Mesodermal cell (in vitro differentiated cells): ENCODE results near the gene SEC24C. TPM values are rescaled to one million over a fixed set of nuclear protein-coding genes. Genes with fewer than 3 reads are reported as not detected.
A peak's percentile ranks its signal among the peaks of the same experiment; 100 is the strongest.
"Not testable (repeated sequence)": the region's sequence is repeated elsewhere in the genome, so short reads cannot be mapped to it uniquely, and the experiment has no call there.

ENCODE experiments used
- H3K27ac ChIP-seq: 2 replicates; pipeline ENCODE4 v1.7.0; 2013; ENCODE audit warnings: mild to moderate bottlenecking, low read depth, low read length, moderate library complexity; ENCODE audit not compliant: severe bottlenecking
- H3K36me3 ChIP-seq: 2 replicates; pipeline ENCODE4 v1.7.1; 2013; ENCODE audit warnings: mild to moderate bottlenecking, low read length, moderate library complexity; ENCODE audit not compliant: control insufficient read depth, insufficient read depth
- H3K4me1 ChIP-seq: one replicate; pipeline ENCODE4 v1.7.1; 2013; ENCODE audit warnings: mild to moderate bottlenecking, low read length; ENCODE audit not compliant: insufficient read depth, control insufficient read depth, poor library complexity, severe bottlenecking
- H3K4me3 ChIP-seq: 2 replicates; pipeline ENCODE4 v1.7.0; 2013; ENCODE audit warnings: low read length, control low read depth, mild to moderate bottlenecking; ENCODE audit not compliant: insufficient read depth, poor library complexity, severe bottlenecking; ENCODE audit errors: extremely low read depth
- H3K9me3 ChIP-seq: 2 replicates; pipeline ENCODE4 v1.7.1; 2013; ENCODE audit warnings: mild to moderate bottlenecking, low read length, moderate library complexity; ENCODE audit not compliant: control insufficient read depth
- WGBS, 2 experiments: methylation state at CpG; one replicate each; pipeline ENCODE4 v1.1.5; 2013; ENCODE audit warnings: missing lambda C conversion rate in 2 of 2; ENCODE audit not compliant: insufficient coverage in 2 of 2; 5-methylcytosine and 5-hydroxymethylcytosine counted together
- polyA plus RNA-seq, 2 experiments: library from polyadenylated mRNA; stranded (reverse); fragments of 50-300 nt; gene quantifications; one replicate each; pipeline ENCODE4 v1.2.3, GENCODE V29; 2013

Gene SEC24C, protein sequence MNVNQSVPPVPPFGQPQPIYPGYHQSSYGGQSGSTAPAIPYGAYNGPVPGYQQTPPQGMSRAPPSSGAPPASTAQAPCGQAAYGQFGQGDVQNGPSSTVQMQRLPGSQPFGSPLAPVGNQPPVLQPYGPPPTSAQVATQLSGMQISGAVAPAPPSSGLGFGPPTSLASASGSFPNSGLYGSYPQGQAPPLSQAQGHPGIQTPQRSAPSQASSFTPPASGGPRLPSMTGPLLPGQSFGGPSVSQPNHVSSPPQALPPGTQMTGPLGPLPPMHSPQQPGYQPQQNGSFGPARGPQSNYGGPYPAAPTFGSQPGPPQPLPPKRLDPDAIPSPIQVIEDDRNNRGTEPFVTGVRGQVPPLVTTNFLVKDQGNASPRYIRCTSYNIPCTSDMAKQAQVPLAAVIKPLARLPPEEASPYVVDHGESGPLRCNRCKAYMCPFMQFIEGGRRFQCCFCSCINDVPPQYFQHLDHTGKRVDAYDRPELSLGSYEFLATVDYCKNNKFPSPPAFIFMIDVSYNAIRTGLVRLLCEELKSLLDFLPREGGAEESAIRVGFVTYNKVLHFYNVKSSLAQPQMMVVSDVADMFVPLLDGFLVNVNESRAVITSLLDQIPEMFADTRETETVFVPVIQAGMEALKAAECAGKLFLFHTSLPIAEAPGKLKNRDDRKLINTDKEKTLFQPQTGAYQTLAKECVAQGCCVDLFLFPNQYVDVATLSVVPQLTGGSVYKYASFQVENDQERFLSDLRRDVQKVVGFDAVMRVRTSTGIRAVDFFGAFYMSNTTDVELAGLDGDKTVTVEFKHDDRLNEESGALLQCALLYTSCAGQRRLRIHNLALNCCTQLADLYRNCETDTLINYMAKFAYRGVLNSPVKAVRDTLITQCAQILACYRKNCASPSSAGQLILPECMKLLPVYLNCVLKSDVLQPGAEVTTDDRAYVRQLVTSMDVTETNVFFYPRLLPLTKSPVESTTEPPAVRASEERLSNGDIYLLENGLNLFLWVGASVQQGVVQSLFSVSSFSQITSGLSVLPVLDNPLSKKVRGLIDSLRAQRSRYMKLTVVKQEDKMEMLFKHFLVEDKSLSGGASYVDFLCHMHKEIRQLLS
- 81.1 TPM for polyA plus RNA-seq (2013, experiment 1 of 2)
- polyA plus RNA-seq (2013, experiment 2 of 2): 68.9 TPM

DNA sequence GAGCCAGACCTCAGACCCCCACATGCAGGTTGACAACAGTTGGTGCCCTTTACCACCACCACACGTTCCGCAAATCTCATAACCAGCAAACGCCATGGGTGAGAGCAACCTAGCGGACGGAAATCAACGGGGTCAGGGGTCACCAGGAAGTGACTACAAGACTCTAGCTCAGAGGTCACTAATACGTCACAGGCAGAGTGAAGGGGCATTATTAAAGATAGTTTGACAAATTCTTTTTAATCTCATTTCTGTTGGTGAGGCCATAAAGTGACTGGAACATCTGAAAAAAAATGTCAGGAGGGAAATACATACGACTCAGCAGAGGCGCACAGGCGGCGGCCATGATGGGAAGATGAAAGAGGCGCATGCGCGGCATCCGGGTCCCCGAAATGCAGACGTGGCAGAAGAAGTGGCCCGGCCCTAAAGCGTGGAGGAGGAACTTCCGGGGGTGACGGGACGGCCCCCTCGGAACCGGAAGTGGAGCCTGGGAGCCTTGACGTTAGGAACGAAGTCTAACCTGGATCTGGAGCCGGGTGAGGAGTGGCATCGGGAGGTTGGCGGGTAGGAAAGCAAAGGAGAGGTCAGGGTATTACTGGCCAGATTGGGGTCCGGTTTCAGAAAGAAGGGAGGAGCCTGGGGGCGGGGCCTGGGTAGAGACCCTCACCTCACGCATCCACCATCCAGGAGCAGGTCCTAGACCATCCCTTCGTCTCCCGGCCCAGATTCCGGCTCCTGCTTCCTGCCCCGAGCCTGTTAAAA is at the start of gene SEC24C:
Gene SEC24C, plus strand, starts transcription at position 468 of the 759 bp plus-strand sequence. CDS start 2,461 bp downstream, outside the sequence.
- peak within 1 kb of the TSS; percentile 99 for H3K27ac ChIP-seq
- WGBS, 2 experiments: 1% methylated on average over 12 to 31 of the region's 36 CpGs
- peaks cover 40% of the 10 kb centered on the region for H3K36me3 ChIP-seq
- H3K4me1 ChIP-seq: peaks cover 5% of the 10 kb centered on the region
- H3K9me3 ChIP-seq: no peaks in the 10 kb centered on the region
- H3K4me3 ChIP-seq: peak within 1 kb of the TSS; percentile 94

- not testable (repeated sequence) for H3K36me3 ChIP-seq, H3K4me1 ChIP-seq, H3K4me3 ChIP-seq, H3K27ac ChIP-seq, H3K9me3 ChIP-seq
These were observed 48.9 kb upstream of the SEC24C start for GRCh38 chr10:73695302-73695701.

DNA sequence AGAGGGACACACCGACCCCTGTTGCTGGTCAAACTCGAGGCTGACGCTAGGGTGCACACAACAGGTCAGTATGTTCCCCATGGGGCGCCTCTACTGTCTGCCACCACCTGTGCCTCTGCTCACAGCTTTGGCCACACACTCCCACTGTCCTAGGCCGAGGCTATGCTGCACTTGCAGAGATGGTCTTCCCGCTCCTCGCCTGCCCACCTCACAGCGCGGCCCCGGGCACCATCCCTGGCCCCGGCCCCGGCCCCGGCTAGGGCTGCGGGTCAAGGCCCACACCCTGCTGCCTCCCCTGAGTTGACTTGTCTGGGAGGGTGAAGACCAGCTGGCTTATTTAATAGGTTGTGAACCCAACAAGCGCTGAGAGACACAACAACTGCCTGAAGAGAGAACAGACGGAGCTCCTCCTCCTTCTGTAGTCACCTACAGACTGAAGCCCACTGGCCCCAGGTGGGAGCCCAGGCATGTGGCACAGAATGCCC is 46.5 kb upstream of the SEC24C start, which contains the start of gene AGAP5:
Gene AGAP5, minus strand, starts transcription at position 435 of the 485 bp plus-strand sequence. Its CDS starts 354 bp downstream, at position 81.
- not testable (repeated sequence) for H3K4me1 ChIP-seq, H3K9me3 ChIP-seq, H3K4me3 ChIP-seq, H3K36me3 ChIP-seq, H3K27ac ChIP-seq
- WGBS, 2 experiments: 95% methylated on average over 4 of the region's 16 CpGs; no CpG with 5 or more reads in 1 of the 2 experiments

GRCh38 chr10:73698819-73699218 is 45.4 kb upstream of the SEC24C start:
- no CpG with 5 or more reads among the region's 2 CpGs for WGBS, 2 experiments
- not testable (repeated sequence) for H3K4me3 ChIP-seq, H3K9me3 ChIP-seq, H3K27ac ChIP-seq, H3K36me3 ChIP-seq, H3K4me1 ChIP-seq

- not testable (repeated sequence) for H3K9me3 ChIP-seq, H3K4me3 ChIP-seq, H3K27ac ChIP-seq, H3K36me3 ChIP-seq, H3K4me1 ChIP-seq
These were observed 40.2 kb upstream of the SEC24C start for GRCh38 chr10:73703924-73704323.

- no CpG with 5 or more reads among the region's 1 CpG for WGBS, 2 experiments
- not testable (repeated sequence) for H3K9me3 ChIP-seq, H3K36me3 ChIP-seq, H3K4me3 ChIP-seq, H3K27ac ChIP-seq, H3K4me1 ChIP-seq
These were observed 38.6 kb upstream of the SEC24C start for GRCh38 chr10:73705506-73706072.

DNA sequence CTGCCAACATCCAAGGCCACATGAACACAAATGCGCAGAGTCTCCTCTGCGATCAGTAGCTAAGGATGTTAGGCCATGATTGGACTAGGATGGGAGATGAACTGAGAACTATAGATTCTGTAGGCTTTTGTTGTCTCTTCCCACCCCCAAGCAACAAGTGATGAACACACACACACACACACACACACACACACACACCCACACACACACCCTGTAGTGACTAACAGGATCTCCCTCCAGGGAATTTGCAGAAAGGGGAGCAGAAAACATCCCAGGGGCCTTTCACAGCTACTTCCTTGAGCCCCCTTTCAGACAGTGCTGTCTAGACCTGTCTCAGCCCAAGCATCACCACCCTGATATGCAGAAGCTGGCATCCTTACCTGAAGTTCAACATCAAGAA is 37.7 kb upstream of the SEC24C start:
- not testable (repeated sequence) for H3K27ac ChIP-seq, H3K4me1 ChIP-seq, H3K9me3 ChIP-seq, H3K4me3 ChIP-seq
- no CpG with 5 or more reads among the region's 2 CpGs for WGBS, 2 experiments
- H3K36me3 ChIP-seq: peaks cover 11% of the 10 kb centered on the region

- H3K4me1 ChIP-seq, H3K9me3 ChIP-seq: not testable (repeated sequence)
These were observed 36.5 kb upstream of the SEC24C start for GRCh38 chr10:73707628-73708027.

DNA sequence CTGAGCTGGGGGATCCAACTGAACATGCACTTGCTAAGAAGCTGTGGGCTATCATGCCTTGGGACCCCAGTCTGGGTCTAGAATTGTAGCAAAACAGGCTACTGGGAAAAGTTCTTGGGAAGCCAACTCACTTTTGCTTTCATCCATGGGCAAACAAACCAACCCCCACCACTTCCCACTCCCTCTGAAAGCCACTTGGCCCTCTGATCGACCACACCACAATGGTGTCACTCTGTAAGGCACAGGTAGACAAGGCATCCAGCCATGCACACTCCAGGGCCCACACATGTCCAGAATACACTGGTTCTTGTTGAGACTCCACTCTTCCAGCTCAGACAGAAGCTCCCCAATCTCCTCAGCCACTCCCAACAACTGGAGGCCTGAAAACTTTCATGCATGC is 36.0 kb upstream of the SEC24C start:
- not testable (repeated sequence) for H3K4me1 ChIP-seq, H3K27ac ChIP-seq, H3K9me3 ChIP-seq, H3K4me3 ChIP-seq
- WGBS, 2 experiments: 100% methylated on average over 1 of the region's 1 CpG
- H3K36me3 ChIP-seq: peaks cover 11% of the 10 kb centered on the region

More at GRCh38 chr10:73707628-73708027, 36.5 kb upstream of the SEC24C start:
- H3K27ac ChIP-seq, H3K4me3 ChIP-seq: not testable (repeated sequence)
- H3K36me3 ChIP-seq: peaks cover 11% of the 10 kb centered on the region

GRCh38 chr10:73711683-73712082 is 32.5 kb upstream of the SEC24C start:
- peaks cover 25% of the 10 kb centered on the region for H3K36me3 ChIP-seq
- WGBS, 2 experiments: 96 to 100% methylated on average over 2 to 3 of the region's 5 CpGs
- H3K4me1 ChIP-seq: peaks cover 15% of the 10 kb centered on the region
- not testable (repeated sequence) for H3K27ac ChIP-seq, H3K9me3 ChIP-seq, H3K4me3 ChIP-seq
